Measurements from ENCODE around the gene F8. TPM values are rescaled to one million over a fixed set of nuclear protein-coding genes. Genes with fewer than 3 reads are reported as not detected.

The F8 gene
- total RNA-seq, 4 donors from 2014 or later = 21.1 to 56.3 (median 36.5) TPM

- TF ChIP-seq CTCF (IDR thresholded peaks at IDR 0.05; ENCODE audit: low read depth) = no peak
Measured at GRCh38 chrX:154968353-154968752, 54.2 kb downstream of the F8 start.

GRCh38 chrX:154967603-154968002 is 54.9 kb downstream of the F8 start:
- no peak for TF ChIP-seq CTCF (IDR thresholded peaks at IDR 0.05; ENCODE audit: low read depth)

- no peak for TF ChIP-seq CTCF (IDR thresholded peaks at IDR 0.05; ENCODE audit: low read depth)
Measured at GRCh38 chrX:154961947-154962346, 60.6 kb downstream of the F8 start.

GRCh38 chrX:154918060-154918483 is 104.5 kb downstream of the F8 start:
- no peak for TF ChIP-seq CTCF (IDR thresholded peaks at IDR 0.05; ENCODE audit: low read depth)

- no peak for TF ChIP-seq CTCF (IDR thresholded peaks at IDR 0.05; ENCODE audit: low read depth)
Measured at GRCh38 chrX:154914052-154914451, 108.5 kb downstream of the F8 start.

GRCh38 chrX:154908821-154909220 is 113.7 kb downstream of the F8 start:
- no peak for TF ChIP-seq CTCF (IDR thresholded peaks at IDR 0.05; ENCODE audit: low read depth)

GRCh38 chrX:154902408-154902807 is 120.1 kb downstream of the F8 start:
- TF ChIP-seq CTCF (IDR thresholded peaks at IDR 0.05; ENCODE audit: low read depth) = no peak
